ENCODE results near the gene FGD2.
A peak's percentile ranks its signal among the peaks of the same experiment; 100 is the strongest.

Gene FGD2, protein sequence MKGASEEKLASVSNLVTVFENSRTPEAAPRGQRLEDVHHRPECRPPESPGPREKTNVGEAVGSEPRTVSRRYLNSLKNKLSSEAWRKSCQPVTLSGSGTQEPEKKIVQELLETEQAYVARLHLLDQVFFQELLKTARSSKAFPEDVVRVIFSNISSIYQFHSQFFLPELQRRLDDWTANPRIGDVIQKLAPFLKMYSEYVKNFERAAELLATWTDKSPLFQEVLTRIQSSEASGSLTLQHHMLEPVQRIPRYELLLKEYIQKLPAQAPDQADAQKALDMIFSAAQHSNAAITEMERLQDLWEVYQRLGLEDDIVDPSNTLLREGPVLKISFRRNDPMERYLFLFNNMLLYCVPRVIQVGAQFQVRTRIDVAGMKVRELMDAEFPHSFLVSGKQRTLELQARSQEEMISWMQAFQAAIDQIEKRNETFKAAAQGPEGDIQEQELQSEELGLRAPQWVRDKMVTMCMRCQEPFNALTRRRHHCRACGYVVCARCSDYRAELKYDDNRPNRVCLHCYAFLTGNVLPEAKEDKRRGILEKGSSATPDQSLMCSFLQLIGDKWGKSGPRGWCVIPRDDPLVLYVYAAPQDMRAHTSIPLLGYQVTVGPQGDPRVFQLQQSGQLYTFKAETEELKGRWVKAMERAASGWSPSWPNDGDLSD

GRCh38 chr6:37005061-37005810, at the start of gene FGD2:
FGD2 (plus strand) TSS chr6:37005655; CDS start chr6:37005818, 163 bp downstream.
- DNase-seq (ENCODE audit: low read depth) = no peak

DNA sequence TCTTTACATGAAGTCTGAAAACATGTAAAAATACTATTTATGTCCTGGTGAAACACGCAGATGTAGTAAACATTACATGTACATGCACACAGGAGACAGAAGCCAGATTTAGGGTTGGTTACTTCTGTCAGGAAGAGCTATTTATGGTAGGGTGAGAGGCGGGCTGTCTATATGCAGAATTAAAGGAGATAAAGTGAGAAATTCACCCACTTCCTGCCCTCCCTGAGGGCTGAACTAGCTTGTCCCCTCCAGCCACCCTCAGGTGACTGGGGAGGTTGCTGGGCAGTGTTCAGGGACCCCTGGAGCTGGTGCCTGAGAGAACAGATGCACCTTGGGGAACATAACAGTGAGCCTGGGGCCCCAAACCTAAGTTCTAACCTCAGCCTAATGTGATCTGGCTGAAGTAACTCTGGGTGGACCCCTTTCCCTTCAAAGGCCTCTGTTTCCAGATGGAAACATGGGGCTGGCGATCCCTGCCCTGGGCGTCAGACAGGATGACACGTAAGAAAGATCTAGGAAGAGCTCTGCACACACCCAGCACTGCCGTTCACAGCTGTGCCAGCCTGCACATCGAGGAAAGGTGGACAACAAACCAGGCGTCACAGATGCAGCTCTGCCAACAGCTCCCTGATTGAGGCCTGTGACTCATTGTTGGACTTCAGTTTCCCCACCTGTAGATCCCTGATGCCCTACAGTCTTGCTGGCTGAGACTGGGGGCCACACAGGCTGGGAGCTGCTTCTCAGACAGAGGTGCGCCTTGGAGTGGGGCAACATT, 49.6 kb upstream of the FGD2 start:
- no peak for DNase-seq (ENCODE audit: low read depth)

DNA sequence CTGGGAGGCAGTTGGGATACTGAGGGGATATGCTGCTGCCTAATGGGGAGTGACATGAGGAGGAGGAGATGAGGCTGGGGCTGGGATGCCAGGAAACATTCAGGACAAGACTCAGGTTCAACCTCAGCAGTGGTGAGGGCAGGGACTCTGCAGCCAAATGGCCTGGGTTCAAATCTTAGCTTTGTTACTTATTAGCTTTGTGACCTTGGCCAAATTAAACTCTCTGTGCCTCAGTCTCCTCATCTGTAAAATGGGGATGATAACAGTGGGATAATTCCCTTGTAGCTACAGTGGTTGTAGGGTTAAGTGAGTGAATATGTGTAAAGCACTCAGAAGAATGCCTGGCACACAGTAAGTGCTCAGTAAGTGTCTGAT, 49.0 kb upstream of the FGD2 start:
- DNase-seq (ENCODE audit: low read depth) = no peak

DNA sequence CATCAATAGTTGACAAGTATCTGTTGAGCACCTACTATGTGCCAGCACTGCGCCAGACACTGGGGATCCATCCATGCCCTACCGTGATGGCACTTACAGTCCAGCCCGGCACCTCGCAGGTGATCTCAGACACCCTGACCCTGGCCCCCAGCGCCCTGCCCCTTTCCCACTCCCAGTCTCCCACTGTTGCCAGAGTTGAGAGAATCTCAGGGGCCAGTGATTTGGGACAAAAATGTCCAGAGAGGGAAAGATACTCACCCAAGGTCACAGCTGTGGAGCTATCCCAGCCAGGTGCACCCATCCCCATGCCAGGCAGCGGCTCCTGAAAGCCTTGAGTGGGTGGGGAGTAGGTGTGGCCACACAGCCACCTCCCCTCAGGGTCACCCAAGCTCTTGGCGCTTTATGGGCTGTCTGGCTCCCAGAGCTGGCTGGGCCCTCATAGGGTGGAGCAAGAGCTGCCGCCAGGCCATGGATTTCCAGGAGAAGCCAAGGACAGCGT, 47.6 kb upstream of the FGD2 start:
- DNase-seq (ENCODE audit: low read depth) = no peak

GRCh38 chr6:36958775-36959554, 46.5 kb upstream of the FGD2 start:
- DNase-seq (ENCODE audit: low read depth) = no peak

- DNase-seq (ENCODE audit: low read depth) = no peak
These were observed 45.8 kb upstream of the FGD2 start for GRCh38 chr6:36959555-36960250.

DNA sequence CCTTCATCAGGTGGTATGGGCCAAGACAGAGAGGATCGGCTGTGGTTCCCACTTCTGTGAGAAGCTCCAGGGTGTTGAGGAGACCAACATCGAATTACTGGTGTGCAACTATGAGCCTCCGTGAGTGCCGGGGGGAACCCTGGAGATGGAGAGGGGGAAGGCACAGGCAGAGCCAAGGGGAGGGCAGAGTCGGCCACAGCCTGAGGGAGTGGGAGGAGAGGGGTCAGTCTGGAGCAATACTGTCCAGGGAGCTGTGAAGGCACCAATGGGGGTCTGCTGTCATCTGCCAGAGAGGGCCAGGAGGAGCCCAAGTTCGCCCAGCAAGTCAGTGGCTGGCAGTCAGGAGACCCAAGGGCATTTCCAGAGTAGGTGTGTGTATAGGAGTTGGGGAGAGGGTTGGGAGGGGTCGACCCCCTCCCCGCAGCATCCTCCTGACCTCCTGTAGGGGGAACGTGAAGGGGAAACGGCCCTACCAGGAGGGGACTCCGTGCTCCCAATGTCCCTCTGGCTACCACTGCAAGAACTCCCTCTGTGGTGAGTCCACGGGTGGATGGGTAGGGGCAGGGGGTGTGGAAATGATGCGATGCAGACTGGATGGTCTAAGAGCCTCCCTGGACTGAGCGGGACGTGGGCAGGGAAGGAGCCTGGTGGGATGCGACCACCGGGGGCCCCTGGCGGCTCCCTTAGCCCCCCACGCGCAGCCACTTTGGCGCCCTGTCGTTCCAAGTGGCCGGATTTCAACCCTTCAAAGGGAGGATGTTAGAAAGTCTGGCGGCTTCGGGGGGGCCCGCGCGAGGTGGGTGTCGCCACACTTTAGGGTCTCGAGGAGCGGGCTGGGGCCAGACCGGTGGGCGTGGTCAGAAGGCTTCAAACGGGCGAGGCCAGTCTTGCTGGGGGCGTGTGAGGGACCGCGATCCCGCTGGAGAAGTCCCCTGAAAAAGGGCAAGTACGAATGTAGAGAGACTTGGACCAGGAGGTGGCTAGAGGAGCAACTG, 43.7 kb upstream of the FGD2 start:
- DNase-seq (ENCODE audit: low read depth) = no peak

- peak; percentile 54 for DNase-seq (ENCODE audit: low read depth)
These were observed 42.6 kb upstream of the FGD2 start for GRCh38 chr6:36962874-36963273.

- DNase-seq (ENCODE audit: low read depth) = no peak
These were observed 41.8 kb upstream of the FGD2 start for GRCh38 chr6:36963451-36964290.

DNA sequence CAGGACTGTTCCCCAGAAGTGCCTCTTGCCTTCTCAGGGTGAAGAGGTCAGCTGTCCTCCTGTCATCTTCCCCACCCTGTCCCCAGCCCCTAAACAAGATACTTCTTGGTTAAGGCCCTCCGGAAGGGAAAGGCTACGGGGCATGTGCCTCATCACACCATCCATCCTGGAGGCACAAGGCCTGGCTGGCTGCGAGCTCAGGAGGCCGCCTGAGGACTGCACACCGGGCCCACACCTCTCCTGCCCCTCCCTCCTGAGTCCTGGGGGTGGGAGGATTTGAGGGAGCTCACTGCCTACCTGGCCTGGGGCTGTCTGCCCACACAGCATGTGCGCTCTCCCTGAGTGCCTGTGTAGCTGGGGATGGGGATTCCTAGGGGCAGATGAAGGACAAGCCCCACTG, 41.1 kb upstream of the FGD2 start:
- DNase-seq (ENCODE audit: low read depth) = no peak

DNA sequence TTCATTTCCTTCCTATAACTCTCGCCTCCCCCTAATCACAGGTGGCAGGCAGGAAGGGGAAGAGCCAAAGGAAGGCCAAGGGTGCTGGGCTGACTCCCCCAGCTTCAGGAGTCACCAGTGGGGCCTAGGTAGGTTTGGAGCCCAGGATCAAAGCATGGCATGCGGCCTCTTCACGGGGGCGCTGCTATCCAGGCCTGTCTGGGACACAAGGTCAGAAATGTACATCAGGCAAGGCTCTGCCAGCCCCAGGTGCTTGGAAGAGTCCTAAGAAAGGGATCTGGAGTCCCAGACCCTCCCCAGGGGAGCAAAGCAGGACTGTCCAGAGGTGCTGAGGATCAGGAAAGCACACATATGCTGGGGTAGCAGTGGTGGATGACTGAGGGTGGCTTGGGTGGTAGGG, 40.5 kb upstream of the FGD2 start:
- no peak for DNase-seq (ENCODE audit: low read depth)

GRCh38 chr6:36967301-36967700, 38.2 kb upstream of the FGD2 start:
- no peak for DNase-seq (ENCODE audit: low read depth)

DNA sequence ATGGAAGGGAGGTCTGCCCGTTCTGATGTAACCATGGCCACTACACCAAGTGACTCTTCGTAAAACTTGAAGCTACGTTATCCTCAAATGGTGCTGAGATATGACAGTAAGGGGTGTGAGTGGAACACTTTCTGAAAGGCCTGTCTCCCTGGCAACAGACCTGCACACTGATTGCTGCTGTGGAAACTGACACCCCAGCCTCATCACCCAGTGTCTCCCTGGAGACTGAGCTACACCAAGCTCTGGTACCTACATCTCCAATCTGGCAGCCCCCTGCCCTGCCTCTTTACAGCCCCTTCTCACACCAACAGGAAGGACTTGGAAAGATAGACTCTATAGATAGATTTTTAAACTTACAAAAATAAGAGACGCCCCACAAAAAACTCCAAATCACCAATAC, 37.7 kb upstream of the FGD2 start:
- DNase-seq (ENCODE audit: low read depth) = no peak

DNA sequence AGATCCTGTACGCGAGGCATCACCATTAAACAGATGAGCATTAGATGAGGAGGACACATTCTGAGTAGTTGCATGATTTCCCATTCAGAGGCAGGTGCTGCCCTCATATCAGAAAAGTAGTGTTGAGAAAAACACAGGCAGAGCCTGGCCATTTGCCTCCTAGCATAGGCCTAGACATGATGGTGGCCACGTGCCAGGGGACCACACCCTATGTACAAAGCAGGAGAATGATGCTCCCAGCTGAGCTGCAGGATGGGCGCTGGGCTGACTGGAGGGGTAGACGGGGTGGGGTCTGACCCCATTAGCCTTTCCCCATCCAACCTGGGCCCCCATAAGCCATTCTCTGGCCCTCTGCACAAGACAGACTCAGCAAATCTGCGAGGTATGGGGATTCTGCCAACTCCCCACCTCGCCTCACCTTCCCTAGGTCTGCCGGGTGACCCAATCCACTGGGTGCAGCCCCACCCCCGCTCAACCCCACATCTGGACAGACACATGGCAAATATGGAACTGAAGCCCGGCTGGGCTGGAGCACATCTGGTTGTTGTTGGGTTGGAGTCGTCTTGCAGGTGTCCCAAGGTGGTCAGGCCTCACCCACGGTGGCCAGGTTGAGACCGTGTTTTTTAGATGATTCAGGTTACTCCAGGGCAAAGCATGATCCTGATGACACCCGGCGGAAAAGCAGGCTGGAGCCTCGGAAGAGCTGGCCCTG, 37.0 kb upstream of the FGD2 start:
- no peak for DNase-seq (ENCODE audit: low read depth)

- DNase-seq (ENCODE audit: low read depth) = no peak
These were observed 36.2 kb upstream of the FGD2 start for GRCh38 chr6:36969240-36969691.

- DNase-seq (ENCODE audit: low read depth) = no peak
These were observed 35.2 kb upstream of the FGD2 start for GRCh38 chr6:36969988-36970891.
